Measurements from ENCODE around the gene MINAR1. TPM values are rescaled to one million over a fixed set of nuclear protein-coding genes. Genes with fewer than 3 reads are reported as not detected.

The MINAR1 gene
- total and polyA plus RNA-seq, 2 experiments from 2014 or later = 0.28 to 1.3 TPM

- 97 to 100% methylated on average over 3 of the region's 3 CpGs for WGBS, 2 experiments (ENCODE audit: low coverage in 1 of 2, low lambda C conversion rate in 2 of 2, missing lambda C conversion rate in 2 of 2)
- Histone ChIP-seq H3K79me2 (ENCODE audit: insufficient read depth) (no peaks in the 10 kb centered on the region), H2AFZ (no peak overlapping the region), H3K9me3 (ENCODE audit: low read depth) (no peaks in the 10 kb centered on the region), H4K20me1 (ENCODE audit: insufficient read depth) (no peaks in the 10 kb centered on the region), H3K4me2 (ENCODE audit: unreplicated experiment) (no peak overlapping the region), H3K9me2 (ENCODE audit: insufficient read depth) (no peaks in the 10 kb centered on the region), H3K4me3 (no peak overlapping the region), H3F3A (ENCODE audit: insufficient read depth) (no peaks in the 10 kb centered on the region), H3K36me3 (ENCODE audit: low read depth) (no peaks in the 10 kb centered on the region), H3K4me1 (ENCODE audit: insufficient read depth) (no peaks in the 10 kb centered on the region), H3K9ac (no peak overlapping the region), H3K27me3 (replicated peaks; ENCODE audit: insufficient read depth) (no peaks in the 10 kb centered on the region), H3K27ac (no peak overlapping the region)
- TF ChIP-seq EZH2phosphoT487 (IDR thresholded peaks at IDR 0.05; ENCODE audit: insufficient read depth, low read depth) = no peak
- TF ChIP-seq EZH2 (IDR thresholded peaks at IDR 0.05; ENCODE audit: insufficient read depth, poor library complexity, severe bottlenecking) = no peak
- in situ Hi-C loops (cut with MboI) = no loop called here
- DNase-seq = no peak
Measured at GRCh38 chr15:79412010-79412409, 20.1 kb upstream of the MINAR1 start.

GRCh38 chr15:79412429-79412828 is 19.7 kb upstream of the MINAR1 start:
- DNase-seq = no peak
- H3K9ac ChIP-seq = no peak overlapping the region
- no peaks in the 10 kb centered on the region for H3K9me2 ChIP-seq (ENCODE audit: insufficient read depth)
- H3K4me1 ChIP-seq (ENCODE audit: insufficient read depth) = no peaks in the 10 kb centered on the region
- H3K4me2 ChIP-seq (ENCODE audit: unreplicated experiment) = no peak overlapping the region
- no peak for TF ChIP-seq EZH2phosphoT487 (IDR thresholded peaks at IDR 0.05; ENCODE audit: insufficient read depth, low read depth)
- TF ChIP-seq EZH2 (IDR thresholded peaks at IDR 0.05; ENCODE audit: insufficient read depth, poor library complexity, severe bottlenecking) = no peak
- no peaks in the 10 kb centered on the region for H3F3A ChIP-seq (ENCODE audit: insufficient read depth)
- H3K4me3 ChIP-seq = no peak overlapping the region
- H3K9me3 ChIP-seq (ENCODE audit: low read depth) = no peaks in the 10 kb centered on the region
- H3K36me3 ChIP-seq (ENCODE audit: low read depth) = no peaks in the 10 kb centered on the region
- no peak overlapping the region for H3K27ac ChIP-seq
- H3K27me3 ChIP-seq (replicated peaks; ENCODE audit: insufficient read depth) = no peaks in the 10 kb centered on the region
- H3K79me2 ChIP-seq (ENCODE audit: insufficient read depth) = no peaks in the 10 kb centered on the region
- H4K20me1 ChIP-seq (ENCODE audit: insufficient read depth) = no peaks in the 10 kb centered on the region
- in situ Hi-C loops (cut with MboI) = no loop called here
- H2AFZ ChIP-seq = no peak overlapping the region
- 89 to 97% methylated on average over 6 of the region's 6 CpGs for WGBS, 2 experiments (ENCODE audit: low coverage in 1 of 2, low lambda C conversion rate in 2 of 2, missing lambda C conversion rate in 2 of 2)

- Histone ChIP-seq H3K79me2 (ENCODE audit: insufficient read depth) (no peaks in the 10 kb centered on the region), H3K9ac (no peak overlapping the region), H3K27ac (no peak overlapping the region), H3F3A (ENCODE audit: insufficient read depth) (no peaks in the 10 kb centered on the region), H4K20me1 (ENCODE audit: insufficient read depth) (no peaks in the 10 kb centered on the region), H3K27me3 (replicated peaks; ENCODE audit: insufficient read depth) (no peaks in the 10 kb centered on the region), H3K9me3 (ENCODE audit: low read depth) (no peaks in the 10 kb centered on the region), H3K4me2 (ENCODE audit: unreplicated experiment) (no peak overlapping the region), H3K36me3 (ENCODE audit: low read depth) (no peaks in the 10 kb centered on the region), H3K4me1 (ENCODE audit: insufficient read depth) (no peaks in the 10 kb centered on the region), H3K9me2 (ENCODE audit: insufficient read depth) (no peaks in the 10 kb centered on the region), H2AFZ (no peak overlapping the region), H3K4me3 (no peak overlapping the region)
- WGBS, 2 experiments (ENCODE audit: low coverage in 1 of 2, low lambda C conversion rate in 2 of 2, missing lambda C conversion rate in 2 of 2) = 93 to 98% methylated on average over 2 of the region's 2 CpGs
- in situ Hi-C loops (cut with MboI) = no loop called here
- DNase-seq = no peak
- TF ChIP-seq EZH2phosphoT487 (IDR thresholded peaks at IDR 0.05; ENCODE audit: insufficient read depth, low read depth) (no peak), EZH2 (IDR thresholded peaks at IDR 0.05; ENCODE audit: insufficient read depth, poor library complexity, severe bottlenecking) (no peak)
Measured at GRCh38 chr15:79416876-79417275, 15.3 kb upstream of the MINAR1 start.

GRCh38 chr15:79418693-79419279 is 13.3 kb upstream of the MINAR1 start:
- H3K9me2 ChIP-seq (ENCODE audit: insufficient read depth) = no peaks in the 10 kb centered on the region
- in situ Hi-C loops (cut with MboI) = no loop called here
- H3K4me3 ChIP-seq = no peak overlapping the region
- no peak overlapping the region for H3K4me2 ChIP-seq (ENCODE audit: unreplicated experiment)
- H2AFZ ChIP-seq = no peak overlapping the region
- H3K9me3 ChIP-seq (ENCODE audit: low read depth) = no peaks in the 10 kb centered on the region
- H3K36me3 ChIP-seq (ENCODE audit: low read depth) = no peaks in the 10 kb centered on the region
- no peaks in the 10 kb centered on the region for H3F3A ChIP-seq (ENCODE audit: insufficient read depth)
- TF ChIP-seq EZH2 (IDR thresholded peaks at IDR 0.05; ENCODE audit: insufficient read depth, poor library complexity, severe bottlenecking) = no peak
- TF ChIP-seq EZH2phosphoT487 (IDR thresholded peaks at IDR 0.05; ENCODE audit: insufficient read depth, low read depth) = no peak
- no peaks in the 10 kb centered on the region for H3K4me1 ChIP-seq (ENCODE audit: insufficient read depth)
- DNase-seq = no peak
- no peak overlapping the region for H3K27ac ChIP-seq
- H4K20me1 ChIP-seq (ENCODE audit: insufficient read depth) = no peaks in the 10 kb centered on the region
- WGBS, 2 experiments (ENCODE audit: low coverage in 1 of 2, low lambda C conversion rate in 2 of 2, missing lambda C conversion rate in 2 of 2) = 82 to 86% methylated on average over 9 of the region's 9 CpGs
- no peaks in the 10 kb centered on the region for H3K27me3 ChIP-seq (replicated peaks; ENCODE audit: insufficient read depth)
- no peaks in the 10 kb centered on the region for H3K79me2 ChIP-seq (ENCODE audit: insufficient read depth)
- H3K9ac ChIP-seq = no peak overlapping the region
